Prostate gland (tissue), 2 donors: ENCODE results near the gene SEMA4C.

Experiments used
- POLR2A ChIP-seq: fragments of 450-650 bp; IDR thresholded peaks from one replicate; pipeline ENCODE4 v1.6.1; 2016; ENCODE audit warnings: antibody characterized with exemption, mild to moderate bottlenecking
- POLR2AphosphoS5 ChIP-seq: sonication (generic); formaldehyde crosslinking; IDR thresholded peaks from one replicate; pipeline ENCODE4 v1.6.1; 2017; ENCODE audit warnings: antibody characterized with exemption
- TF ChIP-seq, protein P1 (sequence below), 4 experiments: fragments of 200-600 bp in 2 of 4; fragments of 450-650 bp in 2 of 4; sonication (generic) in 2 of 4; IDR thresholded peaks; 1 replicate in 3 of 4; 2 replicates in 1 of 4; pipeline ENCODE4 v1.5.1; 2016 to 2019; ENCODE audit warnings: antibody characterized with exemption in 4 of 4, mild to moderate bottlenecking in 2 of 4, moderate library complexity in 2 of 4

DNA sequence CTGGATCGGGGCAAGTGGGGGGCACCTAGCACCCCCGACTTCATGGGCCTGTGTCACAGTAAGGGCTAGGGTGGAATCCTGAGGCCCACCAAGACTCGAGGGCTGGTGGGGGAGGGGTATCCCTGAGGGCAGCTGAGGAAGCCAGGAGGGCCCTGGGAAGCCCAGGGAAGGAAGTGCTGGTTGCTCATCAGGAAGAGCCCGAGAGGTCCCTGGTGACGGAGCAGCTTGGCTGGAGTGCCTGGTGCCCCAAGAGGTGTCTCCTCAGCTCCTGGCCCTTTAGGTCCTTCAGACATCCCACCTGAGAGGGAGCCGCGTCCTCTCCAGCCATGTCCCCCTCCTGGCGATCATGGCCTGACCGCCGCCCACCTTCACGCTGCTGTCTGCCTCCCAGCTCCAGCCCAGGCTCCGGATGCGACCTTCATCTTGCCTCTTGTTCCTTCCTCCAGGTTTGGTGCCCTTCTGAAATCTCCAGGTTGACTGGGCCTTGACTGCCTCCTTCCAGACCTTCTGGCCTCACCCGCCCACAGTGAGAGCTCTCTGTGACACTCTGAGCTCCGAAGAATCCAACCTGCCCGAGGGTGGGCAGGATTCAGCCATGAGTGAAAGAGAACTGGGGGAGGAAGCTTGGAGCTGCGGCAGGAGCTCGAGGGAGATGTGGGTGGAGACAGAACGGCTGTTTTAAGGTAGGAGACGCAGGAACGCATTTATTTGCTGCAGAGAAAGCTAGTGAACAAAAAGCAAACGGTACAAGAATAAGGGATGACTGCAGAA is 42.7 kb upstream of the SEMA4C start:
- TF ChIP-seq, protein P1, sequence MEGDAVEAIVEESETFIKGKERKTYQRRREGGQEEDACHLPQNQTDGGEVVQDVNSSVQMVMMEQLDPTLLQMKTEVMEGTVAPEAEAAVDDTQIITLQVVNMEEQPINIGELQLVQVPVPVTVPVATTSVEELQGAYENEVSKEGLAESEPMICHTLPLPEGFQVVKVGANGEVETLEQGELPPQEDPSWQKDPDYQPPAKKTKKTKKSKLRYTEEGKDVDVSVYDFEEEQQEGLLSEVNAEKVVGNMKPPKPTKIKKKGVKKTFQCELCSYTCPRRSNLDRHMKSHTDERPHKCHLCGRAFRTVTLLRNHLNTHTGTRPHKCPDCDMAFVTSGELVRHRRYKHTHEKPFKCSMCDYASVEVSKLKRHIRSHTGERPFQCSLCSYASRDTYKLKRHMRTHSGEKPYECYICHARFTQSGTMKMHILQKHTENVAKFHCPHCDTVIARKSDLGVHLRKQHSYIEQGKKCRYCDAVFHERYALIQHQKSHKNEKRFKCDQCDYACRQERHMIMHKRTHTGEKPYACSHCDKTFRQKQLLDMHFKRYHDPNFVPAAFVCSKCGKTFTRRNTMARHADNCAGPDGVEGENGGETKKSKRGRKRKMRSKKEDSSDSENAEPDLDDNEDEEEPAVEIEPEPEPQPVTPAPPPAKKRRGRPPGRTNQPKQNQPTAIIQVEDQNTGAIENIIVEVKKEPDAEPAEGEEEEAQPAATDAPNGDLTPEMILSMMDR (IDR thresholded peaks at IDR 0.05), result no peak
- TF ChIP-seq POLR2A, result no peak
- no peak for TF ChIP-seq POLR2AphosphoS5
